Measurements from ENCODE around the gene ERBB3. TPM values are rescaled to one million over a fixed set of nuclear protein-coding genes. Genes with fewer than 3 reads are reported as not detected.

The ERBB3 gene
- total RNA-seq, 1 experiment from 2014 or later: 64.3 TPM

GRCh38 chr12:56115329-56115728, 35.4 kb downstream of the ERBB3 start (continued):
- no peak for TF ChIP-seq AR (CRISPR knock-in tag; IDR thresholded peaks at IDR 0.05)

- ChIA-PET CTCF (interaction anchor here (0.8 to 2.1 kb wide), 3 partner anchors 12 to 72 kb away, joined by 3 to 24 read pairs (median 3); partner anchors contain the start of genes PA2G4 and SMARCC2), POLR2A (interaction anchor here (0.7 to 3.6 kb wide), 6 partner anchors 12 to 73 kb away, joined by 3 to 71 read pairs (median 8); partner anchors contain the start of genes ESYT1, MYL6B, PA2G4 and SMARCC2)
- peaks cover 48% of the 10 kb centered on the region for H3K36me3 Mint-ChIP-seq
- ATAC-seq (peak; percentile 9), DNase-seq (ENCODE audit: low spot score) (peak; percentile 91)
- H3K27ac Mint-ChIP-seq: peak within 1 kb of the TSS; percentile 100
- H3K4me3 Mint-ChIP-seq: peak within 1 kb of the TSS; percentile 100
- no peaks in the 10 kb centered on the region for H3K9me3 Mint-ChIP-seq
- no peaks in the 10 kb centered on the region for H3K27me3 Mint-ChIP-seq (ENCODE audit: low read depth)
- peaks cover 21% of the 10 kb centered on the region for H3K4me1 Mint-ChIP-seq
- TF ChIP-seq ZBTB21 (CRISPR knock-in tag; IDR thresholded peaks at IDR 0.05; ENCODE audit: borderline replicate concordance) (no peak), KAT7 (CRISPR knock-in tag; IDR thresholded peaks at IDR 0.05; ENCODE audit: borderline replicate concordance) (peak; percentile 45; the same call in 1 of the 2 replicates), ZNF317 (CRISPR knock-in tag; IDR thresholded peaks at IDR 0.05; ENCODE audit: borderline replicate concordance, low read depth) (no peak), ZNF281 (CRISPR knock-in tag; IDR thresholded peaks at IDR 0.05) (no peak), ATF1 (CRISPR knock-in tag; IDR thresholded peaks at IDR 0.05) (no peak), MYBL2 (CRISPR knock-in tag; IDR thresholded peaks at IDR 0.05) (peak; percentile 47; the same call in 1 of the 2 replicates), ETV6 (CRISPR knock-in tag; IDR thresholded peaks at IDR 0.05) (peak; percentile 79; the same call in 1 of the 2 replicates), USF2 (CRISPR knock-in tag; IDR thresholded peaks at IDR 0.05) (no peak), NR2C2 (CRISPR knock-in tag; IDR thresholded peaks at IDR 0.05) (no peak; the same call in 1 of the 2 replicates), ATF2 (CRISPR knock-in tag; IDR thresholded peaks at IDR 0.05; ENCODE audit: borderline replicate concordance, low read depth) (no peak), TCF7 (CRISPR knock-in tag; IDR thresholded peaks at IDR 0.05; ENCODE audit: low read depth) (no peak), FOXJ3 (CRISPR knock-in tag; IDR thresholded peaks at IDR 0.05; ENCODE audit: borderline replicate concordance) (no peak), RORB (CRISPR knock-in tag; IDR thresholded peaks at IDR 0.05) (0 out of 2 replicates have a peak, but pooled peaks have one; percentile 43), ESRRA (CRISPR knock-in tag; IDR thresholded peaks at IDR 0.05; ENCODE audit: borderline replicate concordance) (no peak), ZNF423 (CRISPR knock-in tag; IDR thresholded peaks at IDR 0.05) (no peak), ZNF671 (CRISPR knock-in tag; IDR thresholded peaks at IDR 0.05) (peak; percentile 88; the same call in 1 of the 2 replicates), CREM (CRISPR knock-in tag; IDR thresholded peaks at IDR 0.05) (peak; percentile 94), ATF6 (CRISPR knock-in tag; IDR thresholded peaks at IDR 0.05) (no peak), ZNF263 (CRISPR knock-in tag; IDR thresholded peaks at IDR 0.05; ENCODE audit: low read depth) (no peak), STAT6 (CRISPR knock-in tag; conservative IDR thresholded peaks at IDR 0.05; ENCODE audit: low read depth) (no peak), NFYB (CRISPR knock-in tag; conservative IDR thresholded peaks at IDR 0.05; ENCODE audit: low read depth) (no peak)
Observed at GRCh38 chr12:56116267-56117081, 36.5 kb downstream of the ERBB3 start, which contains the start of gene RPL41. RPL41 (plus strand) TSS chr12:56116633.
